NOMO-1 treated with dmso at 0.1 percent for 144 hours (cell line): ENCODE data around the gene FGF11.
A peak's percentile ranks its signal among the peaks of the same experiment; 100 is the strongest.
"Not testable (repeated sequence)": the region's sequence is repeated elsewhere in the genome, so short reads cannot be mapped to it uniquely, and the experiment has no call there.

Experiments
- DNase-seq: peaks from one replicate; lab custom pipeline; 2025; ENCODE audit not compliant: unreplicated experiment; lab: John Stamatoyannopoulos, UW

FGF11 gene

GRCh38 chr17:7478276-7479212 is 39.2 kb downstream of the FGF11 start:
- DNase-seq, result no peak

- DNase-seq, result no peak
Observed at GRCh38 chr17:7479213-7480088, 40.1 kb downstream of the FGF11 start, which contains the start of gene ZBTB4. ZBTB4 (minus strand) TSS chr17:7479631; CDS start chr17:7466801, 12,830 bp downstream.

- DNase-seq, result no peak
Observed at GRCh38 chr17:7480089-7480384, 40.7 kb downstream of the FGF11 start.

GRCh38 chr17:7481275-7481674 is 42.0 kb downstream of the FGF11 start, which contains the start of gene SLC35G6:
SLC35G6 (plus strand) TSS chr17:7481446; CDS start chr17:7481517, 71 bp downstream.
- not testable (repeated sequence) for DNase-seq

- DNase-seq, result not testable (repeated sequence)
Observed at GRCh38 chr17:7481842-7482741, 42.8 kb downstream of the FGF11 start.

GRCh38 chr17:7482742-7483088 is 43.4 kb downstream of the FGF11 start:
- DNase-seq, result not testable (repeated sequence)

GRCh38 chr17:7483255-7484066 is 44.1 kb downstream of the FGF11 start:
- peak; percentile 83 for DNase-seq

- DNase-seq, result peak; percentile 89
Observed at GRCh38 chr17:7484067-7484918, 45.0 kb downstream of the FGF11 start, which contains the start of gene POLR2A. POLR2A (plus strand) TSS chr17:7484366.

- no peak for DNase-seq
Observed at GRCh38 chr17:7484919-7485377, 45.6 kb downstream of the FGF11 start.

GRCh38 chr17:7486181-7486580 is 46.9 kb downstream of the FGF11 start:
- no peak for DNase-seq

GRCh38 chr17:7490144-7490543 is 50.8 kb downstream of the FGF11 start:
- DNase-seq, result no peak

GRCh38 chr17:7491583-7491982 is 52.3 kb downstream of the FGF11 start:
- DNase-seq, result no peak

GRCh38 chr17:7493941-7494340 is 54.6 kb downstream of the FGF11 start:
- DNase-seq, result no peak
